NT2/D1 (cell line): ENCODE results near the gene SNAI3.

Experiments used
- DNase-seq: peaks from one replicate; pipeline ENCODE4 v3.0.0-alpha.2; 2011; ENCODE audit warnings: low read depth, low spot score
- H3K27me3 ChIP-seq: 2 replicates; pipeline ENCODE4 v1.6.0; 2011; ENCODE audit warnings: mild to moderate bottlenecking; ENCODE audit not compliant: insufficient read length, insufficient read depth
- H3K36me3 ChIP-seq: 2 replicates; pipeline ENCODE4 v1.6.1; 2011; ENCODE audit warnings: mild to moderate bottlenecking, low read length, mixed read lengths; ENCODE audit not compliant: insufficient read depth, insufficient read length
- H3K4me1 ChIP-seq: 2 replicates; pipeline ENCODE4 v1.5.1; 2011; ENCODE audit not compliant: insufficient read depth, insufficient read length
- H3K4me3 ChIP-seq: 2 replicates; pipeline ENCODE4 v1.5.1; 2011; ENCODE audit warnings: low read depth; ENCODE audit not compliant: insufficient read length
- H3K9ac ChIP-seq: 2 replicates; pipeline ENCODE4 v1.6.0; 2011; ENCODE audit warnings: low read depth; ENCODE audit not compliant: insufficient read length
- H3K9me3 ChIP-seq: 2 replicates; pipeline ENCODE4 v1.5.1; 2011; ENCODE audit warnings: mild to moderate bottlenecking, low read length; ENCODE audit not compliant: insufficient read depth
- SUZ12 ChIP-seq: IDR thresholded peaks from 2 replicates; pipeline ENCODE4 v1.6.1; 2011; ENCODE audit not compliant: insufficient read length, insufficient read depth; ENCODE audit errors: extremely low read depth
- YY1 ChIP-seq: IDR thresholded peaks from 2 replicates; pipeline ENCODE4 v1.6.1; 2011; ENCODE audit not compliant: insufficient read length, insufficient read depth
- ZNF274 ChIP-seq: IDR thresholded peaks from 2 replicates; pipeline ENCODE4 v1.6.1; 2011; ENCODE audit warnings: mild to moderate bottlenecking, low read depth, low read length

The SNAI3 gene

GRCh38 chr16:88702371-88703210 lies 16.3 kb upstream of the SNAI3 start:
- TF ChIP-seq SUZ12: no peak
- no peak for TF ChIP-seq ZNF274
- TF ChIP-seq YY1: no peak
- DNase-seq: no peak
- Histone ChIP-seq H3K36me3 (peaks cover 50% of the 10 kb centered on the region), H3K9ac (no peak overlapping the region), H3K4me3 (no peak overlapping the region), H3K4me1 (peaks cover 18% of the 10 kb centered on the region), H3K27me3 (peaks cover 10% of the 10 kb centered on the region), H3K9me3 (no peaks in the 10 kb centered on the region)

- no peak for TF ChIP-seq ZNF274
- no peak for TF ChIP-seq SUZ12
- no peak for TF ChIP-seq YY1
- H3K4me3 ChIP-seq: no peak overlapping the region
Observed at GRCh38 chr16:88701581-88702370, 15.5 kb upstream of the SNAI3 start.

GRCh38 chr16:88700636-88701482 lies 14.6 kb upstream of the SNAI3 start:
- no peak for DNase-seq
- Histone ChIP-seq H3K4me3 (no peak overlapping the region), H3K4me1 (peaks cover 18% of the 10 kb centered on the region), H3K9ac (no peak overlapping the region), H3K36me3 (peaks cover 67% of the 10 kb centered on the region), H3K9me3 (no peaks in the 10 kb centered on the region), H3K27me3 (peaks cover 10% of the 10 kb centered on the region)
- no peak for TF ChIP-seq SUZ12
- no peak for TF ChIP-seq YY1
- no peak for TF ChIP-seq ZNF274

More at GRCh38 chr16:88701581-88702370, 15.5 kb upstream of the SNAI3 start:
- Histone ChIP-seq H3K9ac (no peak overlapping the region), H3K36me3 (peaks cover 58% of the 10 kb centered on the region), H3K9me3 (no peaks in the 10 kb centered on the region), H3K4me1 (peaks cover 18% of the 10 kb centered on the region), H3K27me3 (peaks cover 10% of the 10 kb centered on the region)
- no peak for DNase-seq

GRCh38 chr16:88700322-88700635 lies 14.0 kb upstream of the SNAI3 start:
- Histone ChIP-seq H3K9me3 (no peaks in the 10 kb centered on the region), H3K27me3 (peaks cover 5% of the 10 kb centered on the region), H3K4me1 (peaks cover 16% of the 10 kb centered on the region), H3K36me3 (peaks cover 73% of the 10 kb centered on the region), H3K4me3 (no peak overlapping the region), H3K9ac (no peak overlapping the region)
- TF ChIP-seq YY1: no peak
- TF ChIP-seq SUZ12: no peak
- no peak for TF ChIP-seq ZNF274
- DNase-seq: no peak

GRCh38 chr16:88699180-88699579 lies 12.9 kb upstream of the SNAI3 start:
- H3K36me3 ChIP-seq: peaks cover 78% of the 10 kb centered on the region
- H3K4me1 ChIP-seq: peaks cover 11% of the 10 kb centered on the region
- no peak overlapping the region for H3K4me3 ChIP-seq

GRCh38 chr16:88698646-88699045 lies 12.3 kb upstream of the SNAI3 start:
- Histone ChIP-seq H3K36me3 (peaks cover 78% of the 10 kb centered on the region), H3K9me3 (no peaks in the 10 kb centered on the region), H3K9ac (no peak overlapping the region), H3K4me3 (no peak overlapping the region), H3K4me1 (peaks cover 8% of the 10 kb centered on the region), H3K27me3 (no peaks in the 10 kb centered on the region)
- no peak for DNase-seq
- no peak for TF ChIP-seq ZNF274
- no peak for TF ChIP-seq YY1
- TF ChIP-seq SUZ12: no peak

More at GRCh38 chr16:88699180-88699579, 12.9 kb upstream of the SNAI3 start:
- Histone ChIP-seq H3K9ac (no peak overlapping the region), H3K9me3 (no peaks in the 10 kb centered on the region), H3K27me3 (no peaks in the 10 kb centered on the region)
- TF ChIP-seq YY1 (no peak), SUZ12 (no peak), ZNF274 (no peak)
- DNase-seq: no peak
